Natural killer cell (primary cell): ENCODE measurements around the gene LITAFD. TPM values are rescaled to one million over a fixed set of nuclear protein-coding genes. Genes with fewer than 3 reads are reported as not detected.
A peak's percentile ranks its signal among the peaks of the same experiment; 100 is the strongest.

Source experiments
- ATAC-seq, 3 donors: fragments of 150-1000 bp in 2 of 3; fragments of 200-7000 bp in 1 of 3; cut with Tn5 transposase; 1 replicate in 1 of 3; 2 replicates in 2 of 3; pipeline ENCODE4 v1.10.0; 2021; ENCODE audit warnings: mild to moderate bottlenecking in 2 of 3, moderate library complexity in 2 of 3
- DNase-seq, 2 donors: peaks; one replicate each; pipeline versions ENCODE4 v3.0.0 to v3.0.0-alpha.2; 2013 to 2021; ENCODE audit warnings: mixed read lengths in 1 of 2
- H3K27ac ChIP-seq: one replicate; pipeline ENCODE4 v1.5.1; 2013; ENCODE audit warnings: mild to moderate bottlenecking, low read length
- H3K27me3 ChIP-seq: one replicate; pipeline ENCODE4 v1.6.1; 2013; ENCODE audit warnings: low read length; ENCODE audit not compliant: control insufficient read depth, insufficient read depth
- H3K36me3 ChIP-seq: one replicate; pipeline ENCODE4 v1.6.1; 2013; ENCODE audit warnings: low read length; ENCODE audit not compliant: control insufficient read depth, insufficient read depth
- H3K4me1 ChIP-seq: one replicate; pipeline ENCODE4 v1.6.1; 2013; ENCODE audit warnings: low read length; ENCODE audit not compliant: control insufficient read depth, insufficient read depth
- H3K4me3 ChIP-seq: one replicate; pipeline ENCODE4 v1.5.1; 2013; ENCODE audit warnings: low read length
- H3K9me3 ChIP-seq: one replicate; pipeline ENCODE4 v1.6.1; 2013; ENCODE audit warnings: low read length; ENCODE audit not compliant: control insufficient read depth, insufficient read depth
- H3K27ac Mint-ChIP-seq, 2 donors: one replicate each; pipeline ENCODE4 v1.8.0; 2022; ENCODE audit warnings: mild to moderate bottlenecking in 2 of 2, mixed read lengths in 2 of 2, moderate library complexity in 1 of 2
- H3K27me3 Mint-ChIP-seq, 2 donors: one replicate each; pipeline ENCODE4 v1.8.0; 2022; ENCODE audit warnings: low read depth in 2 of 2, mixed read lengths in 2 of 2
- H3K36me3 Mint-ChIP-seq: one replicate; pipeline ENCODE4 v1.8.0; 2022; ENCODE audit warnings: mixed read lengths
- H3K4me1 Mint-ChIP-seq, 2 donors: one replicate each; pipeline ENCODE4 v1.8.0; 2022; ENCODE audit warnings: mixed read lengths in 2 of 2
- H3K4me3 Mint-ChIP-seq: one replicate; pipeline ENCODE4 v1.8.0; 2022; ENCODE audit warnings: mild to moderate bottlenecking, moderate library complexity, mixed read lengths
- H3K9me3 Mint-ChIP-seq, 2 donors: one replicate each; pipeline ENCODE4 v1.8.0; 2022; ENCODE audit warnings: mixed read lengths in 2 of 2
- CTCF ChIP-seq: fragments of 200-600 bp; IDR thresholded peaks from one replicate; pipeline ENCODE4 v1.8.0; 2022; ENCODE audit warnings: antibody characterized with exemption
- WGBS: methylation state at CpG from one replicate; pipeline ENCODE4 v1.1.7; 2013; ENCODE audit warnings: missing lambda C conversion rate; ENCODE audit not compliant: insufficient coverage; 5-methylcytosine and 5-hydroxymethylcytosine counted together
- intact Hi-C: fragments of 100-400 bp; cut with micrococcal nuclease; formaldehyde crosslinking; loops from one replicate; pipeline ENCODE4 v1.14.2; 2022
- total RNA-seq, 4 donors: library from RNA; stranded (reverse); fragments of 120-200 nt in 1 of 4; gene quantifications; one replicate each; pipeline versions ENCODE4 v1.2.3 to v1.2.4, GENCODE V29; 2013 to 2022

Gene LITAFD
- total RNA-seq, 3 donors from 2014 or later (not counting 1 experiment from before 2014, with no cell fraction given): 0.21 to 1.1 (median 0.29) TPM

GRCh38 chr16:8853150-8853549, 29.0 kb upstream of the LITAFD start:
- WGBS: 94% methylated on average over 7 of the region's 7 CpGs

GRCh38 chr16:8853611-8854010, 28.5 kb upstream of the LITAFD start:
- Histone ChIP-seq H3K4me1 (peaks cover 6% of the 10 kb centered on the region), H3K27me3 (no peaks in the 10 kb centered on the region), H3K9me3 (no peaks in the 10 kb centered on the region), H3K4me3 (no peak overlapping the region), H3K27ac (no peak overlapping the region), H3K36me3 (peaks cover 40% of the 10 kb centered on the region)
- Mint-ChIP-seq H3K27me3 (no peaks in the 10 kb centered on the region), H3K4me3 (no peak overlapping the region), H3K4me1 (peaks cover 23 to 35% of the 10 kb centered on the region in 2 donors), H3K36me3 (no peaks in the 10 kb centered on the region), H3K27ac (peak overlapping the region in 1 of 2 donors; percentile 53), H3K9me3 (no peaks in the 10 kb centered on the region)
- intact Hi-C loops: no loop called here
- no peak for DNase-seq
- TF ChIP-seq CTCF: no peak
- 70% methylated on average over 7 of the region's 7 CpGs for WGBS
- no peak for ATAC-seq

More at GRCh38 chr16:8853150-8853549, 29.0 kb upstream of the LITAFD start:
- H3K36me3 ChIP-seq: peaks cover 41% of the 10 kb centered on the region
- intact Hi-C loops: no loop called here
- no peak overlapping the region for H3K4me3 Mint-ChIP-seq
- H3K27ac Mint-ChIP-seq: peak overlapping the region in 1 of 2 donors; percentile 53
- no peaks in the 10 kb centered on the region for H3K27me3 ChIP-seq
- peaks cover 6% of the 10 kb centered on the region for H3K4me1 ChIP-seq
- no peaks in the 10 kb centered on the region for H3K36me3 Mint-ChIP-seq
- DNase-seq: no peak
- H3K4me3 ChIP-seq: no peak overlapping the region
- TF ChIP-seq CTCF: no peak
- H3K9me3 Mint-ChIP-seq: no peaks in the 10 kb centered on the region
- H3K27ac ChIP-seq: no peak overlapping the region
- no peak for ATAC-seq
- H3K27me3 Mint-ChIP-seq: no peaks in the 10 kb centered on the region
- H3K9me3 ChIP-seq: no peaks in the 10 kb centered on the region
- peaks cover 23 to 34% of the 10 kb centered on the region in 2 donors for H3K4me1 Mint-ChIP-seq

GRCh38 chr16:8854298-8854948, 27.7 kb upstream of the LITAFD start:
- Histone ChIP-seq H3K9me3 (no peaks in the 10 kb centered on the region), H3K4me3 (no peak overlapping the region), H3K27me3 (no peaks in the 10 kb centered on the region), H3K4me1 (peaks cover 6% of the 10 kb centered on the region), H3K27ac (no peak overlapping the region), H3K36me3 (peaks cover 40% of the 10 kb centered on the region)
- ATAC-seq: no peak
- Mint-ChIP-seq H3K27me3 (no peaks in the 10 kb centered on the region), H3K4me3 (no peak overlapping the region), H3K9me3 (no peaks in the 10 kb centered on the region), H3K4me1 (peaks cover 23 to 35% of the 10 kb centered on the region in 2 donors), H3K36me3 (no peaks in the 10 kb centered on the region), H3K27ac (peak overlapping the region in 1 of 2 donors; percentile 58)
- 91% methylated on average over 7 of the region's 9 CpGs for WGBS
- intact Hi-C loops: no loop called here
- no peak for TF ChIP-seq CTCF
- no peak for DNase-seq
